ENCODE measurements around the gene SORD. TPM values are rescaled to one million over a fixed set of nuclear protein-coding genes. Genes with fewer than 3 reads are reported as not detected.
"Not testable (repeated sequence)": the region's sequence is repeated elsewhere in the genome, so short reads cannot be mapped to it uniquely, and the experiment has no call there.

Gene SORD
- total RNA-seq (1 to 10 TPM; 2.7 to 7.8 (median 6.4) TPM), polyA plus RNA-seq (1 to 10 TPM; 6.5 to 7.1 TPM), total RNA-seq (3.4 reads per million, percentile 18 among the genes with 10 or more reads in this experiment)

GRCh38 chr15:45022871-45023658, at the start of gene SORD:
Gene SORD (plus strand): TSS chr15:45023195. CDS start chr15:45023284, 89 bp downstream.
- intact Hi-C loops (cut with micrococcal nuclease) = loop anchor here (2.0 to 5.0 kb wide), 6 partner anchors 94 to 1276 kb away; partner anchors contain the start of genes CTDSPL2 (in 1 of the 2) and PDIA3 (in 1 of the 2)
- ChIA-PET CTCF (interaction anchor here (0.8 to 1.7 kb wide), 2 partner anchors 14 to 95 kb away, joined by 3 to 4 read pairs; no protein-coding TSS in a partner anchor), POLR2A (no interaction called here)
- DNase-seq = peak; percentile 77 to 96 (median 83)
- H3K27me3 ChIP-seq (ENCODE audit: control insufficient read depth in 2 of 2, insufficient read depth in 2 of 2, low read length in 2 of 2) = no peaks in the 10 kb centered on the region
- no peaks in the 10 kb centered on the region for H3K36me3 ChIP-seq (ENCODE audit: control insufficient read depth in 2 of 3, insufficient read depth in 3 of 3, low read length in 3 of 3)
- peak; percentile 99 for ATAC-seq
- peak within 1 kb of the TSS; percentile 14 to 86 (median 60) for H3K27ac Mint-ChIP-seq
- peaks cover 8 to 10% of the 10 kb centered on the region in 2 donors for H3K4me1 ChIP-seq (ENCODE audit: control insufficient read depth in 2 of 2, insufficient read depth in 2 of 2, low read length in 2 of 2)
- peaks cover 12 to 32% (median 17%) of the 10 kb centered on the region in 7 donors for H3K4me1 Mint-ChIP-seq
- no peaks in the 10 kb centered on the region for H3K9me3 ChIP-seq (ENCODE audit: control insufficient read depth in 2 of 3, low read length in 3 of 3)
- H3K27ac ChIP-seq (ENCODE audit: low read depth, low read length) = peak within 1 kb of the TSS; percentile 42
- peaks cover 12 to 28% (median 21%) of the 10 kb centered on the region in 5 donors for H3K27me3 Mint-ChIP-seq
- H3K9me3 Mint-ChIP-seq = no peaks in the 10 kb centered on the region
- H3K4me3 ChIP-seq (ENCODE audit: low read length) = peak within 1 kb of the TSS; percentile 83
- no peaks in the 10 kb centered on the region for H3K36me3 Mint-ChIP-seq
- H3K4me3 Mint-ChIP-seq = peak within 1 kb of the TSS; percentile 80 to 93 (median 88)

GRCh38 chr15:44976183-44976582, 46.8 kb upstream of the SORD start:
- H3K4me1 ChIP-seq (ENCODE audit: control insufficient read depth in 2 of 2, insufficient read depth in 2 of 2, low read length in 2 of 2); H3K27ac ChIP-seq (ENCODE audit: low read depth, low read length); H3K36me3 ChIP-seq (ENCODE audit: control insufficient read depth in 2 of 3, insufficient read depth in 3 of 3, low read length in 3 of 3); POLR2A ChIA-PET; H3K36me3 Mint-ChIP-seq; H3K27me3 ChIP-seq (ENCODE audit: control insufficient read depth in 2 of 2, insufficient read depth in 2 of 2, low read length in 2 of 2); H3K4me3 ChIP-seq (ENCODE audit: low read length); ATAC-seq; H3K9me3 ChIP-seq (ENCODE audit: control insufficient read depth in 2 of 3, low read length in 3 of 3); intact Hi-C loops (cut with micrococcal nuclease); H3K27ac Mint-ChIP-seq; DNase-seq; H3K4me1 Mint-ChIP-seq; CTCF ChIA-PET; H3K4me3 Mint-ChIP-seq; H3K9me3 Mint-ChIP-seq: not testable (repeated sequence)
- H3K27me3 Mint-ChIP-seq = peaks cover 0 to 24% (median 0%) of the 10 kb centered on the region in 5 donors

- H3K4me3 Mint-ChIP-seq; H3K36me3 ChIP-seq (ENCODE audit: control insufficient read depth in 2 of 3, insufficient read depth in 3 of 3, low read length in 3 of 3); H3K27ac ChIP-seq (ENCODE audit: low read depth, low read length); ATAC-seq; H3K4me3 ChIP-seq (ENCODE audit: low read length); H3K9me3 ChIP-seq (ENCODE audit: control insufficient read depth in 2 of 3, low read length in 3 of 3); intact Hi-C loops (cut with micrococcal nuclease); DNase-seq; H3K9me3 Mint-ChIP-seq; H3K4me1 ChIP-seq (ENCODE audit: control insufficient read depth in 2 of 2, insufficient read depth in 2 of 2, low read length in 2 of 2); POLR2A ChIA-PET; H3K36me3 Mint-ChIP-seq; H3K27ac Mint-ChIP-seq; H3K4me1 Mint-ChIP-seq; CTCF ChIA-PET; H3K27me3 ChIP-seq (ENCODE audit: control insufficient read depth in 2 of 2, insufficient read depth in 2 of 2, low read length in 2 of 2): not testable (repeated sequence)
- H3K27me3 Mint-ChIP-seq = peaks cover 0 to 24% (median 0%) of the 10 kb centered on the region in 5 donors
These were observed 45.2 kb upstream of the SORD start for GRCh38 chr15:44977781-44978180.

GRCh38 chr15:44979617-44980339, 43.2 kb upstream of the SORD start:
- H3K27me3 ChIP-seq (ENCODE audit: control insufficient read depth in 2 of 2, insufficient read depth in 2 of 2, low read length in 2 of 2); H3K4me3 Mint-ChIP-seq; H3K36me3 ChIP-seq (ENCODE audit: control insufficient read depth in 2 of 3, insufficient read depth in 3 of 3, low read length in 3 of 3); H3K36me3 Mint-ChIP-seq; H3K4me1 ChIP-seq (ENCODE audit: control insufficient read depth in 2 of 2, insufficient read depth in 2 of 2, low read length in 2 of 2); intact Hi-C loops (cut with micrococcal nuclease); DNase-seq; H3K9me3 ChIP-seq (ENCODE audit: control insufficient read depth in 2 of 3, low read length in 3 of 3); H3K4me1 Mint-ChIP-seq; CTCF ChIA-PET; POLR2A ChIA-PET; H3K4me3 ChIP-seq (ENCODE audit: low read length); ATAC-seq; H3K27ac ChIP-seq (ENCODE audit: low read depth, low read length); H3K27ac Mint-ChIP-seq; H3K9me3 Mint-ChIP-seq: not testable (repeated sequence)
- H3K27me3 Mint-ChIP-seq = peaks cover 0 to 22% (median 4%) of the 10 kb centered on the region in 5 donors

- H3K9me3 ChIP-seq (ENCODE audit: control insufficient read depth in 2 of 3, low read length in 3 of 3); POLR2A ChIA-PET; H3K4me3 Mint-ChIP-seq; H3K36me3 ChIP-seq (ENCODE audit: control insufficient read depth in 2 of 3, insufficient read depth in 3 of 3, low read length in 3 of 3); CTCF ChIA-PET; H3K27ac ChIP-seq (ENCODE audit: low read depth, low read length); H3K9me3 Mint-ChIP-seq; H3K4me1 ChIP-seq (ENCODE audit: control insufficient read depth in 2 of 2, insufficient read depth in 2 of 2, low read length in 2 of 2); H3K27me3 ChIP-seq (ENCODE audit: control insufficient read depth in 2 of 2, insufficient read depth in 2 of 2, low read length in 2 of 2); DNase-seq; H3K4me1 Mint-ChIP-seq; H3K27ac Mint-ChIP-seq; intact Hi-C loops (cut with micrococcal nuclease); ATAC-seq; H3K4me3 ChIP-seq (ENCODE audit: low read length); H3K36me3 Mint-ChIP-seq: not testable (repeated sequence)
- peaks cover 0 to 10% (median 6%) of the 10 kb centered on the region in 5 donors for H3K27me3 Mint-ChIP-seq
These were observed 38.9 kb upstream of the SORD start for GRCh38 chr15:44984144-44984543.

- H3K4me3 Mint-ChIP-seq = peak overlapping the region in 2 of 10 donors; percentile 5 to 21
- DNase-seq; H3K9me3 Mint-ChIP-seq; ATAC-seq; H3K27ac Mint-ChIP-seq; H3K9me3 ChIP-seq (ENCODE audit: control insufficient read depth in 2 of 3, low read length in 3 of 3); H3K4me1 Mint-ChIP-seq; H3K27me3 ChIP-seq (ENCODE audit: control insufficient read depth in 2 of 2, insufficient read depth in 2 of 2, low read length in 2 of 2); CTCF ChIA-PET; H3K27ac ChIP-seq (ENCODE audit: low read depth, low read length); POLR2A ChIA-PET; H3K4me3 ChIP-seq (ENCODE audit: low read length); H3K36me3 Mint-ChIP-seq; H3K36me3 ChIP-seq (ENCODE audit: control insufficient read depth in 2 of 3, insufficient read depth in 3 of 3, low read length in 3 of 3); H3K4me1 ChIP-seq (ENCODE audit: control insufficient read depth in 2 of 2, insufficient read depth in 2 of 2, low read length in 2 of 2): not testable (repeated sequence)
- H3K27me3 Mint-ChIP-seq = peaks cover 4 to 19% (median 11%) of the 10 kb centered on the region in 5 donors
- intact Hi-C loops (cut with micrococcal nuclease) = loop anchor here in 1 of 2 donors (5.0 kb wide), 1 partner anchor 89 kb away; no protein-coding TSS in a partner anchor
These were observed 36.5 kb upstream of the SORD start for GRCh38 chr15:44986346-44987055.
